ENCODE measurements around the gene CTRB2.

DNA sequence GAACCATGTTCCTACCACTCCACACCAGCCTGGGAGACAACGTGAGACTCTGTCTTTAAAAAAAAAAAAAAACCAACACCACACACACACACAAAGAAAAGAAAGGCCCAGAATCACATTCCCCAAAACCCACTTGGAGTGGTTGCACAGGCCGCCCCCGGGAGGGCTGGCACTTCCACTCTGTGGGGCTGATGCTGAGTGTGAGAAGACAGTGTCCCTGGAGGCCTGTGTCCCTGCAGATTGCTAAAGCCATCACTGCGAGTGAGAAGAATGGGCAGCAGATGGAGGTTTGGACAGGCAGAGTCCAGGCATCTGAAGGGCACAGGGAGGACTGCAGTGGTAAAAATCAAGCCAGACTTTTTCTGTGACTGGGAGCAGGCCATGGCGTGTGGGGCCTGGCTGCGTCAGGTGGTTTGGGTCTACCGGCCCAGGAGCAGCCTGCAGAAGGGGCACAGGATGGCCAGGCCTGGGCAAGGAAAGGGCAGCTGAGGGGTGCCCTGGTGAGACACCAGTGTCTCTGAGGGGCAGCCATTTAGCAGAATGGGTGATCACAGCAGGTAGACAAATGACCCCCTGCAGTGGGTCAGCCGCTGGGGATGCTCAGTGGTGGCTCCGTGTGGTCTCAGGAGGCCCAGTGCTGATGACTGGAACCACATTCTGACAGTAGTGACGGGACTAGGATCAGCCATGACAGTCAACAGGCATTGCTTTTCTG, 13.1 kb downstream of the CTRB2 start:
- TF ChIP-seq, protein P1, sequence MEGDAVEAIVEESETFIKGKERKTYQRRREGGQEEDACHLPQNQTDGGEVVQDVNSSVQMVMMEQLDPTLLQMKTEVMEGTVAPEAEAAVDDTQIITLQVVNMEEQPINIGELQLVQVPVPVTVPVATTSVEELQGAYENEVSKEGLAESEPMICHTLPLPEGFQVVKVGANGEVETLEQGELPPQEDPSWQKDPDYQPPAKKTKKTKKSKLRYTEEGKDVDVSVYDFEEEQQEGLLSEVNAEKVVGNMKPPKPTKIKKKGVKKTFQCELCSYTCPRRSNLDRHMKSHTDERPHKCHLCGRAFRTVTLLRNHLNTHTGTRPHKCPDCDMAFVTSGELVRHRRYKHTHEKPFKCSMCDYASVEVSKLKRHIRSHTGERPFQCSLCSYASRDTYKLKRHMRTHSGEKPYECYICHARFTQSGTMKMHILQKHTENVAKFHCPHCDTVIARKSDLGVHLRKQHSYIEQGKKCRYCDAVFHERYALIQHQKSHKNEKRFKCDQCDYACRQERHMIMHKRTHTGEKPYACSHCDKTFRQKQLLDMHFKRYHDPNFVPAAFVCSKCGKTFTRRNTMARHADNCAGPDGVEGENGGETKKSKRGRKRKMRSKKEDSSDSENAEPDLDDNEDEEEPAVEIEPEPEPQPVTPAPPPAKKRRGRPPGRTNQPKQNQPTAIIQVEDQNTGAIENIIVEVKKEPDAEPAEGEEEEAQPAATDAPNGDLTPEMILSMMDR (IDR thresholded peaks at IDR 0.05): no peak
- no peak for TF ChIP-seq POLR2A (IDR thresholded peaks at IDR 0.05)

Measured in lower leg skin (tissue), 3 donors.